ENCODE results near the gene ZNF585A.
"Not testable (repeated sequence)": the region's sequence is repeated elsewhere in the genome, so short reads cannot be mapped to it uniquely, and the experiment has no call there.

ZNF585A gene

GRCh38 chr19:37172368-37173366 lies at the start of gene ZNF585A:
ZNF585A (minus strand) TSS chr19:37172695; CDS start chr19:37169910, 2,785 bp downstream.
- peak; percentile 93 for DNase-seq (ENCODE audit: low read depth, low spot score)

DNA sequence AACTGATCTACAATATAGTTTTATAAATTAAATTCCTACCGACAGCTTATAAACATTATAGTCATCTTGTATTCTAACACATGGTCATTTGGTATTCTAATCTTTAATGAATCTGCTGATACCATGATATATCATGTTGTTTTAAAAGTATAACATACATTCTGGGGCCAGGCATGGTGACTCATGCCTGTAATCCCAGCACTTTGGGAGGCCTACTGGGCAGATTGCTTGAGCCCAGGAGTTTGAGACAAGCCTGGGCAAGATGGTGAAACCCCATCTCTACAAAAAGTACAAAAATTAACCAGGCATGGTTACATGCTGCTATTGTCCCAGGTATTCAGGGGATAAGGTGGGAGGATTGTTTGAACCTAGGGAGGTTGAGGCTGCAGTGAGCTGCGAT lies 48.6 kb upstream of the ZNF585A start:
- DNase-seq (ENCODE audit: low read depth, low spot score), result no peak

DNA sequence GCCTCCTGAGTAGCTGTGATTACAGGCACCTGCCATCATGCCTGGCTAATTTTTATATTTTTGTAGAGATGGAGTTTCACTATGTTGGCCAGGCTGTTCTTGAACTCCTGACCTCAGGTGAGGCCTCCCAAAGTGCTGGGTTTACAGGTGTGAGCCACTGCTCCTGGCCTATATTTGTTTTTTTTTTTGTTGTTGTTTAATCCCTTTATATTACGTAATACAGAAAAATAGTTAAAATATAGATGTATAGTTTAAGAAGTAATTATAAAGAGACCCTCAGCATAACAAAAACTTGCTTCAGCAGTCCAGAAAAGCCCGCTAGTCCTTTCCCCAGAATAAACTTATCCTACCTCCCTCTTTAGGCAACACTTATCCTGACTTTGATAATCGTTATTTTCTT lies 47.9 kb upstream of the ZNF585A start:
- DNase-seq (ENCODE audit: low read depth, low spot score), result no peak

DNA sequence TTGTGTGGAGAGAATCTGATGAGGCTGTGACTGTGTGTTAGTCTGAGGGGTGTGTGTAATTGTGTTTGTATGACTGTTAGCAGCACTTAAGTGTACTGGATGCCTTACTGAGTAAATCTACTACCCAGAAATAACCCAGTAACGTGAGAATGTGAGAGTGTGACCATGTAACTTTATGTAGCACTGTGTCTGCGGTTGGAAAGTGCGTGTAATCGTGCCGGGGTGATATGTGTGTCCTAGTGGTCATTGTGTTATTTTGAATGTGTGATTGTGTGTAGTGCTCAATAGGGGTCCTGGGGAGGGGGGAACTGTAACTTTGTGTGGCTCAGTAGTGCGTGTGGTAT lies 46.1 kb upstream of the ZNF585A start:
- no peak for DNase-seq (ENCODE audit: low read depth, low spot score)

DNA sequence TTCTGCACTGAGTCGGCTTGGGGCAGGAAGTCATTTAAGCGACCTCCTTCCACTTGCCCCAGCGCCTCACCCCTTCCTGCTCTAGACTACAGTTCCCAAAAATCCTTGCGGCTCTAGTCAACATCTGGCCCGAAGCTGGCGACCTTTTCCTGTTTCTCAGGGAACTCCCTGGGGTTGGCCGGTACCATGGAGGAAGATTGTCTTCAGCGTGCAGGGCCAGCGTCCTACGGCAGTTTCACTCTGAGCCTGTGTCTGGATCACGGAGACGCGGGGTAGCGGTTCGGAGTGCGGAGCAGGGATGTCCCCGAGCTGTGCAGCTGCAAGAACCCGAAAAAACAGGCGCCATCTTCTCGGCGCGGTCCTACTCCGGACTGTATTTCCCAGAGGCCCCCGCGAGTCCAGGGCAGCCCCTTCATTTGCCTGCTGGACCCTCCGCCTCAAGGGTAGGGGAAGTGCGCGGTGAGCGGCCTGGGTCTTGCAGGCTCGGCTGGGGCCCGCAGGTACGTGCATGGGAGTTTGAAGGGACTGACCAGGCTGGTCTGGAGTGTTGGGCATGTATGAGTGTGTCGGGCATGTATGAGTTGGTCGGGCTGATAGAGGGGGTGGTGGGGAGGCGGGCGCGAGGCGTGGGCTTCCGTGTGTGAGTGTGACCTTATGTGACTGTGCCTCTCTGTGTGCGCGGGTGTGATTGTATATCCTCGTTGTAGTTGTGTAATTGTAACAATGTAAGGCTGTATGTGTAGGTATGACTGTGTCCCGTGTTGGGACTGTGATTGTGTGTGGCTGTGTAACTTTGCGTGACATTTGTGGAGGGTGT lies 45.5 kb upstream of the ZNF585A start, which contains the start of gene ZNF383:
Gene ZNF383, plus strand, starts transcription at position 440 of the 817 bp plus-strand sequence. CDS start 12,240 bp downstream, outside the sequence.
- DNase-seq (ENCODE audit: low read depth, low spot score), result peak; percentile 69

DNA sequence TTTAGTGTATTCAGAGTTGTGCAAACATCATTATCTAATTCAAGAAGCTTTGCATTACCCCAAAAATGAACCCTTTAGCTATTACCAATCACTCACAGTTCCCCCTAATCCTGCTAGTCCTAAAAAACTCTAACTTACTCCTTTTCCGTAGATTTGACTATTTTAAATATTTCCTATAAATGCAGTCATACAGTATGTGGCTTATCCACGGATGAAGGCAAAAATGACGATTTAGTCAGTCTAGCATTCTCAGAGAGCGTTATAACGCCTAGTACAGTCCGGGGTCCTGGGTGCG lies 44.9 kb upstream of the ZNF585A start:
- no peak for DNase-seq (ENCODE audit: low read depth, low spot score)

DNA sequence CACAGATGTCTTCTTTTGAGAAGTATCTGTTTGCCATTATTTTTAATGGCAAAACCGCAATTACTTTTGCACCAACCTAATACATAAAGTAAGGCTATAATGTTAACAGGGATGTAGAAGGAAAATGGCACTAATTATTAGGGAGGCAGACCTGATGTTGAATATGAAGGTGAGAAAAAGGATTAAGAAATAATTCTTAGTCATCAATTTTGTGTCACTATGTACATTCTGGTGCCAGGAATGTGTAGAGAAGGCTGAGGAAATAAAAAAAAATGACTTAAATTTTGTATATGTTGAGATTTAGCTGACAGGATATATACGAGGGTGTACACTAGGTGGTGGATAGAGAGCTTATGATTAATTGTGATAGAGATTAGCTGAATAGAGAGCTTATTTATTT lies 25.3 kb upstream of the ZNF585A start:
- DNase-seq (ENCODE audit: low read depth, low spot score), result no peak

DNA sequence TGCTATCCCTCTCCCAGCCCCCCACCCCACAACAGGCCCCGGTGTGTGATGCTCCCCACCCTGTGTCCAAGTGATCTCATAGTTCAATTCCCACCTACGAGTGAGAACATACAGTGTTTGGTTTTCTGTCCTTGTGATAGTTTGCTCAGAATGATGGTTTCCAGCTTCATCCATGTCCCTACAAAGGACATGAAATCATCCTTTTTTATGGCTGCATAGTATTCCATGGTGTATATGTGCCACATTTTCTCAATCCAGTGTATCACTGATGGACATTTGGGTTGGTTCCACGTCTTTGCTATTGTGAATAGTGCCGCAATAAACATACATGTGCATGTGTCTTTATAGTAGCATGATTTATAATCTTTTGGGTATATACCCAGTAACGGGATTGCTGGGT lies 24.6 kb upstream of the ZNF585A start:
- not testable (repeated sequence) for DNase-seq (ENCODE audit: low read depth, low spot score)

- not testable (repeated sequence) for DNase-seq (ENCODE audit: low read depth, low spot score)
Measured at GRCh38 chr19:37195248-37195647, 22.8 kb upstream of the ZNF585A start.

GRCh38 chr19:37186071-37186470 lies 13.6 kb upstream of the ZNF585A start:
- DNase-seq (ENCODE audit: low read depth, low spot score), result not testable (repeated sequence)

DNA sequence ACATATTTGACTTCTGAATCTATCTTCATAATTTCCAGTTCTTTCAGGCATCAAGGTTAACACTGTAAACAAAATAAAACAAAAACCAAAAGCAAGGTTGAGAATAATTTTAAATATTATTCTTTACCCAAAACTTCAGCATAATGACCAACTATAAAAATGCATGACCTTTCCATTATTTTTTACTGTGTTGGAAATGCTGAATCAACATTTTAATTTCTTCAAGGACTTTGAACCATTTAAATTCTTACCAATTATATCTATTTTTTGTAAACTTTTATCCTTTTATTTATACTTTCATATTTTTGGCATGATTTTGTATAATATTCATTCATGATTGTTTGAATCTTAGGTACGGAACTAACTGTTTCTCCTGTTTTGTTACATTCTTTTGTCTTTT lies 6.9 kb downstream of the ZNF585A start:
- no peak for DNase-seq (ENCODE audit: low read depth, low spot score)

- no peak for DNase-seq (ENCODE audit: low read depth, low spot score)
Measured at GRCh38 chr19:37160153-37160552, 12.3 kb downstream of the ZNF585A start.

DNA sequence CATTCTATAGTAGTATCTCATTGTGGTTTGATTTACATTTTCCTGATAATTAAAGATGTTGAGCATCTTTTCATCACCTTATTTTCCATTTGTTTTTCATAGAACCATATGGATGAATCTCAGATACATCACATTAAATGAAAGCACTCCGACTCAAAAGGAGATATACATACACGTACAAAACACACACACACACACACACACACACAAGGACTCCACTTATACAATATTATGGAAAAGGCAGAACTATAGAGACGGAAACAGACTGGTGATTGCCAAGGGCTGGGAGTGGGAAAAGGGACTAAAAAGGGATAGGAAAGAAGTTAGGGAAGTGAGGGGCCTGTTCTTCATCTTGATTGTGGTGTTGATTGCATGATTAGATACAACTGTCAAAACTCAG lies 24.3 kb downstream of the ZNF585A start:
- no peak for DNase-seq (ENCODE audit: low read depth, low spot score)

DNA sequence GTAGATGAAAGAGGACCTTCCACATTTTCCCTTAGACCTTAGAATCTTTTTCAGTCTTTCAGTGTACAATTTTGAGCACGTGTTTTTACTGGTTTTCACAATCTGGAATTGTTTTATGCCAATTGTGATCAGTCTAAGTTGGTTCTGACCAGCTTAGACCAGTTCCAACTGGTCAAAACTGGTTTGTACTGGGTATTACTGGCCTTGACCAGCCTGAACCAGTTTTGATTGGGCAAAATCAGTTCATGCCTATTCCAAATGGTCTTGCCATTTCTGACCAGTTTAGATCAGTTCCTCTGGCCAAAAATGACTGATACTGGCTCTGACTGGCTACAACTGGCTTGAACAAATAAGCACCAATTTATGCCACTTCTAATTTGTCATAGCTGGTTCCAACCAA lies 36.4 kb downstream of the ZNF585A start:
- DNase-seq (ENCODE audit: low read depth, low spot score), result no peak

- no peak for DNase-seq (ENCODE audit: low read depth, low spot score)
Measured at GRCh38 chr19:37128821-37129177, 43.7 kb downstream of the ZNF585A start.

DNA sequence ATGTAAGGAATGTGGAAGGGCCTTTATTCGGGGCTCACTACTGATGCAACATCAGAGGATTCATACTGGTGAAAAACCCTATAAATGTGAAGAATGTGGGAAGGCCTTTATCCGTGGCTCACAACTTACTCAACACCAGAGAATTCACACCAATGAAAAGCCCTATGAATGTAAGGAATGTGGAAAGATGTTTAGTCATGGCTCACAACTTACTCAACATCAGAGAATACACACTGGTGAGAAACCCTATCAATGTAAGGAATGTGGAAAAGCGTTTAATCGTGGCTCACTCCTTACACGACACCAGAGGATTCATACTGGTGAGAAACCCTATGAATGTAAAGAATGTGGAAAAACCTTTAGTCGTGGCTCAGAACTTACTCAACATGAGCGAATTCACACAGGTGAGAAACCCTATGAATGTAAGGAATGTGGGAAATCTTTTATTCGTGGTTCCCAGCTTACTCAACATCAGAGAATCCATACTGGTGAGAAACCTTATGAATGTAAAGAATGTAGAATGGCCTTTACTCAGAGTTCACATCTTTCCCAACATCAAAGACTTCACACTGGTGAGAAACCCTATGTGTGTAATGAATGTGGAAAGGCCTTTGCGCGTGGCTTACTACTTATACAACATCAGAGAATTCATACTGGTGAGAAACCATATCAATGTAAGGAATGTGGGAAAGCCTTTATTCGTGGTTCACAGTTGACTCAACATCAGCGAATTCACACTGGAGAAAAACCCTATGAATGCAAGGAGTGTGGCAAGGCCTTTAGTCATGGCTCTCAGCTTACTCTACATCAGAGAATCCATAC lies 44.3 kb downstream of the ZNF585A start:
- DNase-seq (ENCODE audit: low read depth, low spot score), result no peak

GRCh38 chr19:37122093-37122492 lies 50.4 kb downstream of the ZNF585A start:
- DNase-seq (ENCODE audit: low read depth, low spot score), result not testable (repeated sequence)

DNA sequence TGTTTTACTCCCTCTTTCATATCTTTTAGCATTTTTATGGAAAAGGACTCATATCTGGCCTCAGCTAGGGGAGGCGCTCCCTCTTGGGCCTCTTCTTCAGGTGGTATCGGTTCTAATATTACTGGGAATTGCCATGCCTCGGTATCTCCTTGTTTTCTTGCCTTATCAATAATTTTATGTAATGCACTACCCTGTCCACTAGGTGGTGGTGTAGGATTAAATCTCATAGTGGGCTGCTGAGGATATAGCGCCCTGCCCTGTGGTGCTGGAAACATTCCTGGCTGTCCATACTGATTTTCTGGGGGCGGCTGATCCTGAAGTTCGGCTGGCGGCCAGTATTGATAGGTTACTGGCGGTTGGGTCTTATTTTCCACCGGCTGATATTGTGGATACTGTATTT lies 58.5 kb downstream of the ZNF585A start:
- no peak for DNase-seq (ENCODE audit: low read depth, low spot score)

DNA sequence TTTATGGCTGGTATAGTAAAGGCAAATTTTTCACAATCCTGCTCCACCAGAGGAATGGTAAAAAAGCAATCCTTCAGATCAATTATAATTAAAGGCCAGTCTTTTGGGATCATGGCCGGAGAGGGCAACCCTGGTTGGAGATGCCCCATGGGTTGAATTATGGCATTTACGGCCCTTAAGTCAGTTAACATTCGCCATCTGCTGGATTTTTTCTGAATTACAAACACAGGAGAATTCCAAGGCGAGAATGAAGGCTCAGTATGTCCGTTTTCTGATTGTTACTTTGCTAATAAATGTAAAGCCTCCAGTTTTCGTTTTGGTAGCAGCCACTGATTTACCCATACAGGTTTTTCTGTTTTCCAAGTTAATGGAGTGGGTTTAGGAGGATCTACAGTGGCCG lies 60.7 kb downstream of the ZNF585A start:
- not testable (repeated sequence) for DNase-seq (ENCODE audit: low read depth, low spot score)

DNA sequence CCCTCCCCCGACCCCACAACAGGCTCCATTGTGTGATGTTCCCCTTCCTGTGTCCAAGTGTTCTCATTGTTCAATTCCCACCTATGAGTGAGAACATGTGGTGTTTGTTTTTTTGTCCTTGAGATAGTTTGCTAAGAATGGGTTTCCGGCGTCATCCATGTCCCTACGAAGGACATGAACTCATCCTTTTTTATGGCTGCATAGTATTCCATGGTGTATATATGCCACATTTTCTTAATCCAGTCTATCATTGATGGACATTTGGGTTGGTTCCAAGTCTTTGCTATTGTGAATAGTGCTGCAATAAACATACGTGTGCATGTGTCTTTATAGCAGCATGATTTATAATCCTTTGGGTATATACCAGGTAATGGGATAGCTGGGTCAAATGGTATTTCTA lies 68.4 kb downstream of the ZNF585A start:
- not testable (repeated sequence) for DNase-seq (ENCODE audit: low read depth, low spot score)

GRCh38 chr19:37098570-37098969 lies 73.9 kb downstream of the ZNF585A start:
- no peak for DNase-seq (ENCODE audit: low read depth, low spot score)

DNA sequence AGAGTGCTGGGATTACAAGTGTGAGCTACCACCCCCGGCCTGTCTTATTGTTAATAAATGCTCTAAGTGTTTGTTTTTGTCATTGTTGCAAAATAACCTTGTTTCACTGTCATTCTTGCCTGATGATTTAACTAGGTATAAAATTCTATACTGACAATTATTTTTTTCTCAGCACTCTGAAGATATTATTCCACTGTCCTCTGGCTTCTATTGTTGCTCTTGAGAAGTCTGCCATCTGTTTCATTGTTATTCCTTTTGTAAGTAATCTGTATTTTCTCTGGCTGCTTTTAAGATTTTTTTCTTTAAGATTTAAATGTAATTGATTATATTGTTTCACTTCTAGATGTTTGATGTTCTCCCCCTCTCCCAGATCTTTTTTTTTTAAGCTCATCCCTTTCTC lies 76.6 kb downstream of the ZNF585A start:
- DNase-seq (ENCODE audit: low read depth, low spot score), result no peak
